ENCODE data around the gene SDK1.

- TF ChIP-seq CTCF (IDR thresholded peaks at IDR 0.05) = no peak
- TF ChIP-seq POLR2A (IDR thresholded peaks at IDR 0.05) = no peak
Observed at GRCh38 chr7:3321206-3321605, 20.2 kb downstream of the SDK1 start.
